Ishikawa (cell line): ENCODE measurements around the gene PIH1D1.
A peak's percentile ranks its signal among the peaks of the same experiment; 100 is the strongest.

Experiments used
- CREB1 ChIP-seq: IDR thresholded peaks from 2 replicates; pipeline ENCODE4 v1.6.1; 2012; ENCODE audit warnings: low read depth
- EP300 ChIP-seq: IDR thresholded peaks from 2 replicates; pipeline ENCODE4 v1.6.1; 2012; ENCODE audit warnings: borderline replicate concordance
- NFIC ChIP-seq: IDR thresholded peaks from 2 replicates; pipeline ENCODE4 v1.6.1; 2012
- RAD21 ChIP-seq: IDR thresholded peaks from 2 replicates; pipeline ENCODE4 v1.6.1; 2012; ENCODE audit warnings: low read depth
- TCF12 ChIP-seq: IDR thresholded peaks from 2 replicates; pipeline ENCODE4 v1.6.1; 2012; ENCODE audit warnings: low read depth
- TF ChIP-seq, protein P1 (sequence below): IDR thresholded peaks from 2 replicates; pipeline ENCODE4 v1.6.1; 2012; ENCODE audit warnings: low read depth, mild to moderate bottlenecking
- TF ChIP-seq, protein P2 (sequence below): IDR thresholded peaks from 2 replicates; pipeline ENCODE4 v1.6.1; 2012

DNA sequence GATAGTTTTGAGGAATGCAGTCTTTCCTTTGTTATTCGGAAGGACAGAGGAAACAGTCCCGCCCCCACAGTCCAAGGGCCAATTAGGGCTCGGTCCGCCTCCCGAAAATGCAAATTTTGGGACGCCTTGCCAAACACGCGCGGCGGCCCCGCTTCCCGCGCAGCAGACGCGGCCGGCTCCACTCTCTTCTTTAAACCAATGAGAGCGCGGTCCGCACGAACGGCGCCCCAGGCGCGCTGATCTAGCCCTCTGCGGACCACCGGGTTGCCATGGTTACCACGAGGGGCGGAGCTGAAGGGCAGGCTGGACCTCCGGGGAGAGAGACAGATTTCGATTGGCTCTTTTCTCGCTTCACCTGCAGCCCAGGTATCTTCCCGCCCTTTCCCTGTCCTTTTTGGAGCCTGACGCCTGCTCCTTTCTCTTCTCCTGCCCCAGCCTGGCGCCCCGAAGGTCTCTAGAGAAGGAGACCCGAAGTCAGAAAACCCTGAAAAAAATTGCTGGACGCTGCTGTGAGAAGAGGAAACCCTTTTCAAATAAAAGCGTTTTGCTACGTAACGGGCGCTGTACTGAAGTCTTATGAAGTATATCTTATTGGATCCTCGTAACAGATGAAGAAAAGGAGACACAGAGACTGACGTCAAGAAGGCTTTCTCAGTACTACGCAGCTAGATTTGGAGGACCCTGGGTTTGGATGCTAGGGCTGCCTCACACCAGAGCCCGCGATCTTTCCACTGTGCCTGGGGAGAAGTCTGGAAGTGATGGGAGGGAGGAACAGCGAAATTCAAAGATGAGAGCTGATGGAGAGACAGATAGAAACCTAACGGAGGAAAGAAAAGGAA is 30.4 kb downstream of the PIH1D1 start:
- TF ChIP-seq CREB1: no peak
- TF ChIP-seq, protein P1, sequence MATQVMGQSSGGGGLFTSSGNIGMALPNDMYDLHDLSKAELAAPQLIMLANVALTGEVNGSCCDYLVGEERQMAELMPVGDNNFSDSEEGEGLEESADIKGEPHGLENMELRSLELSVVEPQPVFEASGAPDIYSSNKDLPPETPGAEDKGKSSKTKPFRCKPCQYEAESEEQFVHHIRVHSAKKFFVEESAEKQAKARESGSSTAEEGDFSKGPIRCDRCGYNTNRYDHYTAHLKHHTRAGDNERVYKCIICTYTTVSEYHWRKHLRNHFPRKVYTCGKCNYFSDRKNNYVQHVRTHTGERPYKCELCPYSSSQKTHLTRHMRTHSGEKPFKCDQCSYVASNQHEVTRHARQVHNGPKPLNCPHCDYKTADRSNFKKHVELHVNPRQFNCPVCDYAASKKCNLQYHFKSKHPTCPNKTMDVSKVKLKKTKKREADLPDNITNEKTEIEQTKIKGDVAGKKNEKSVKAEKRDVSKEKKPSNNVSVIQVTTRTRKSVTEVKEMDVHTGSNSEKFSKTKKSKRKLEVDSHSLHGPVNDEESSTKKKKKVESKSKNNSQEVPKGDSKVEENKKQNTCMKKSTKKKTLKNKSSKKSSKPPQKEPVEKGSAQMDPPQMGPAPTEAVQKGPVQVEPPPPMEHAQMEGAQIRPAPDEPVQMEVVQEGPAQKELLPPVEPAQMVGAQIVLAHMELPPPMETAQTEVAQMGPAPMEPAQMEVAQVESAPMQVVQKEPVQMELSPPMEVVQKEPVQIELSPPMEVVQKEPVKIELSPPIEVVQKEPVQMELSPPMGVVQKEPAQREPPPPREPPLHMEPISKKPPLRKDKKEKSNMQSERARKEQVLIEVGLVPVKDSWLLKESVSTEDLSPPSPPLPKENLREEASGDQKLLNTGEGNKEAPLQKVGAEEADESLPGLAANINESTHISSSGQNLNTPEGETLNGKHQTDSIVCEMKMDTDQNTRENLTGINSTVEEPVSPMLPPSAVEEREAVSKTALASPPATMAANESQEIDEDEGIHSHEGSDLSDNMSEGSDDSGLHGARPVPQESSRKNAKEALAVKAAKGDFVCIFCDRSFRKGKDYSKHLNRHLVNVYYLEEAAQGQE: no peak
- no peak for TF ChIP-seq EP300
- TF ChIP-seq, protein P2, sequence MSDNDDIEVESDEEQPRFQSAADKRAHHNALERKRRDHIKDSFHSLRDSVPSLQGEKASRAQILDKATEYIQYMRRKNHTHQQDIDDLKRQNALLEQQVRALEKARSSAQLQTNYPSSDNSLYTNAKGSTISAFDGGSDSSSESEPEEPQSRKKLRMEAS: peak; percentile 88
- TF ChIP-seq TCF12: no peak
- TF ChIP-seq RAD21: no peak
- TF ChIP-seq NFIC: peak; percentile 48; the same call in 1 of the 2 replicates
